ENCODE results near the gene BMP3.

Gene BMP3

GRCh38 chr4:81095389-81095788 is 64.9 kb downstream of the BMP3 start:
- in situ Hi-C loops (cut with HindIII; ENCODE audit: low sequenced_read_pairs) = no loop called here
- TF ChIP-seq CTCF (IDR thresholded peaks at IDR 0.05; ENCODE audit: low read depth, low read length, missing control alignments) = no peak
- no peak for DNase-seq (ENCODE audit: low read depth)
- H3K4me3 ChIP-seq (ENCODE audit: low read depth, low read length) = no peak overlapping the region

GRCh38 chr4:81096566-81096965 is 66.1 kb downstream of the BMP3 start:
- in situ Hi-C loops (cut with HindIII; ENCODE audit: low sequenced_read_pairs) = no loop called here
- no peak overlapping the region for H3K4me3 ChIP-seq (ENCODE audit: low read depth, low read length)
- no peak for TF ChIP-seq CTCF (IDR thresholded peaks at IDR 0.05; ENCODE audit: low read depth, low read length, missing control alignments)
- DNase-seq (ENCODE audit: low read depth) = no peak

GRCh38 chr4:81102107-81102506 is 71.6 kb downstream of the BMP3 start:
- TF ChIP-seq CTCF (IDR thresholded peaks at IDR 0.05; ENCODE audit: low read depth, low read length, missing control alignments) = no peak
- in situ Hi-C loops (cut with HindIII; ENCODE audit: low sequenced_read_pairs) = no loop called here
- no peak overlapping the region for H3K4me3 ChIP-seq (ENCODE audit: low read depth, low read length)
- no peak for DNase-seq (ENCODE audit: low read depth)

- no peak overlapping the region for H3K4me3 ChIP-seq (ENCODE audit: low read depth, low read length)
- in situ Hi-C loops (cut with HindIII; ENCODE audit: low sequenced_read_pairs) = no loop called here
- TF ChIP-seq CTCF (IDR thresholded peaks at IDR 0.05; ENCODE audit: low read depth, low read length, missing control alignments) = no peak
- no peak for DNase-seq (ENCODE audit: low read depth)
Measured at GRCh38 chr4:81106150-81106549, 75.6 kb downstream of the BMP3 start.

All from astrocyte of the cerebellum (primary cell).